Panc1 (cell line): ENCODE data around the gene PTPRE. TPM values are rescaled to one million over a fixed set of nuclear protein-coding genes. Genes with fewer than 3 reads are reported as not detected.
A peak's percentile ranks its signal among the peaks of the same experiment; 100 is the strongest.

Experiments
- ATAC-seq: fragments of 200-7000 bp; cut with Tn5 transposase; 2 replicates; pipeline ENCODE4 v1.9.1; 2020; ENCODE audit warnings: mild to moderate bottlenecking, moderate library complexity
- BruUV-seq: library from RNA; stranded (reverse); fragments of 400-500 nt; replicated peaks from 2 replicates; lab custom pipeline; 2021; lab: Mats Ljungman, UMichigan
- CTCF ChIA-PET: fragments of 300-600 bp; sonication (Branson Sonifier 250); formaldehyde crosslinking; loops from one replicate; lab custom pipeline; 2022; ENCODE audit warnings: antibody characterized with exemption; lab: Charles Lee
- POLR2A ChIA-PET: fragments of 300-600 bp; sonication (Branson Sonifier 250); formaldehyde crosslinking; loops from one replicate; lab custom pipeline; 2022; ENCODE audit warnings: antibody characterized with exemption; lab: Charles Lee
- DNase-seq: peaks from one replicate; pipeline ENCODE4 v3.0.0-alpha.2; 2010; ENCODE audit warnings: low read depth, low spot score
- H3K27ac ChIP-seq: 2 replicates; pipeline ENCODE4 v1.5.1; 2011; ENCODE audit warnings: mild to moderate bottlenecking, low read length, inconsistent platforms
- H3K27me3 ChIP-seq: fragments of 200-500 bp; sonication (Bioruptor generic); 2 replicates; pipeline ENCODE4 v1.6.0; 2014; ENCODE audit warnings: low read length, inconsistent platforms; ENCODE audit not compliant: control insufficient read depth, insufficient read depth
- H3K36me3 ChIP-seq: fragments of 200-500 bp; sonication (Bioruptor generic); 2 replicates; pipeline ENCODE4 v1.5.1; 2014; ENCODE audit warnings: inconsistent platforms, mild to moderate bottlenecking, low read length, moderate library complexity; ENCODE audit not compliant: control insufficient read depth, insufficient read depth
- H3K4me1 ChIP-seq: 2 replicates; pipeline ENCODE4 v1.5.1; 2011; ENCODE audit warnings: inconsistent platforms, mild to moderate bottlenecking, low read length, moderate library complexity; ENCODE audit not compliant: control insufficient read depth, insufficient read depth
- H3K4me3 ChIP-seq, 2 experiments: 2 replicates each; pipeline ENCODE4 v1.5.1; 2011 to 2012; ENCODE audit warnings: low read depth in 2 of 2, low read length in 2 of 2, mild to moderate bottlenecking in 2 of 2, inconsistent platforms in 1 of 2, moderate library complexity in 1 of 2
- H3K9me3 ChIP-seq: fragments of 200-500 bp; sonication (Bioruptor generic); 2 replicates; pipeline ENCODE4 v1.5.1; 2014; ENCODE audit warnings: low read depth, mild to moderate bottlenecking, inconsistent platforms, low read length, moderate library complexity; ENCODE audit not compliant: control insufficient read depth, insufficient read depth
- CTCF ChIP-seq: fragments of 450-650 bp; IDR thresholded peaks from 2 replicates; pipeline ENCODE4 v1.5.1; 2017; ENCODE audit warnings: mild to moderate bottlenecking
- POLR2AphosphoS5 ChIP-seq: IDR thresholded peaks from 2 replicates; pipeline ENCODE4 v1.6.1; 2012; ENCODE audit warnings: mild to moderate bottlenecking, low read depth, low read length, moderate library complexity
- REST ChIP-seq, 2 experiments: IDR thresholded peaks; 2 replicates each; pipeline ENCODE4 v1.6.1; 2011 to 2012; ENCODE audit warnings: low read depth in 2 of 2, control low read depth in 1 of 2, low read length in 1 of 2, mild to moderate bottlenecking in 1 of 2, moderate library complexity in 1 of 2; ENCODE audit not compliant: insufficient read depth in 1 of 2
- SIN3A ChIP-seq: IDR thresholded peaks from 2 replicates; pipeline ENCODE4 v1.6.1; 2012; ENCODE audit warnings: low read depth, mild to moderate bottlenecking, low read length, moderate library complexity, borderline replicate concordance; ENCODE audit not compliant: insufficient read depth
- TCF7L2 ChIP-seq: IDR thresholded peaks from 2 replicates; pipeline ENCODE4 v1.6.1; 2011; ENCODE audit warnings: mild to moderate bottlenecking, low read depth, low read length, inconsistent platforms
- in situ Hi-C: cut with HindIII; loops from 2 replicates; pipeline ENCODE4 v1.10.0; 2016; ENCODE audit warnings: low sequenced_read_pairs, low pct_unique_long_range_greater_than_20kb
- intact Hi-C: fragments of 100-400 bp; cut with micrococcal nuclease; formaldehyde crosslinking; loops from one replicate; pipeline ENCODE4 v1.10.0; 2022; ENCODE audit not compliant: unreplicated experiment
- total RNA-seq: library from RNA; stranded (reverse); gene quantifications from one replicate; pipeline ENCODE4 v1.2.1, GENCODE V29; 2021; ENCODE audit not compliant: unreplicated experiment

Gene PTPRE
- total RNA-seq, 1 experiment from 2014 or later, result 0.44 TPM

GRCh38 chr10:128125944-128126764 lies 219.3 kb downstream of the PTPRE start, which contains the start of gene MKI67:
MKI67 (minus strand) TSS chr10:128126423; CDS start chr10:128125667, 756 bp downstream.
- CTCF ChIA-PET, result no interaction called here
- DNase-seq (peak; percentile 43), ATAC-seq (peak; percentile 94)
- in situ Hi-C loops, result no loop called here
- intact Hi-C loops, result no loop called here
- Histone ChIP-seq H3K4me3 (peak within 1 kb of the TSS; percentile 89 to 90), H3K9me3 (no peaks in the 10 kb centered on the region), H3K27ac (peak within 1 kb of the TSS; percentile 97), H3K4me1 (peaks cover 28% of the 10 kb centered on the region), H3K27me3 (no peaks in the 10 kb centered on the region), H3K36me3 (peaks cover 30% of the 10 kb centered on the region)
- no peak for TF ChIP-seq CTCF
- TF ChIP-seq TCF7L2, result no peak
- TF ChIP-seq SIN3A, result peak; percentile 97
- peak; percentile 60 for TF ChIP-seq POLR2AphosphoS5
- 0 out of 4 replicates have a peak, but pooled peaks of 1 of the 2 experiments have one; percentile 17 for TF ChIP-seq REST (IDR thresholded peaks at IDR 0.05; ENCODE audit: insufficient read depth in 1 of 2, low read depth in 2 of 2, low read length in 1 of 2)
- POLR2A ChIA-PET, result interaction anchor here (0.6 kb wide), 1 partner anchor 101 kb away, joined by 10 read pairs; no protein-coding TSS in a partner anchor
- BruUV-seq, result no TSS peak

GRCh38 chr10:128128582-128128981 lies 221.7 kb downstream of the PTPRE start:
- H3K4me3 ChIP-seq, result no peak overlapping the region
- ChIA-PET CTCF (no interaction called here), POLR2A (interaction anchor here (0.7 kb wide), 1 partner anchor 13 kb away, joined by 5 read pairs; no protein-coding TSS in a partner anchor)
- no peaks in the 10 kb centered on the region for H3K27me3 ChIP-seq
- in situ Hi-C loops (no loop called here), intact Hi-C loops (no loop called here)
- H3K9me3 ChIP-seq, result no peaks in the 10 kb centered on the region
- no peak overlapping the region for H3K27ac ChIP-seq
- H3K4me1 ChIP-seq, result peaks cover 16% of the 10 kb centered on the region
- DNase-seq (no peak), ATAC-seq (no peak)
- TF ChIP-seq CTCF, result no peak
- no peak for TF ChIP-seq REST (IDR thresholded peaks at IDR 0.05; ENCODE audit: insufficient read depth in 1 of 2, low read depth in 2 of 2, low read length in 1 of 2)
- no peak for TF ChIP-seq POLR2AphosphoS5
- TF ChIP-seq SIN3A, result no peak
- no peak for TF ChIP-seq TCF7L2
- peaks cover 10% of the 10 kb centered on the region for H3K36me3 ChIP-seq
- BruUV-seq, result no TSS peak
